GM18867 (cell line): ENCODE data around the gene ADARB2.
"Not testable (repeated sequence)": the region's sequence is repeated elsewhere in the genome, so short reads cannot be mapped to it uniquely, and the experiment has no call there.

Experiments
- ATAC-seq: cut with Tn5 transposase; IDR thresholded peaks from one replicate; pipeline ENCODE4 v1.9.1; 2021; ENCODE audit warnings: mild to moderate bottlenecking, moderate library complexity; ENCODE audit not compliant: unreplicated experiment

ADARB2 gene

GRCh38 chr10:1274111-1274661 lies 463.1 kb downstream of the ADARB2 start:
- no peak for ATAC-seq

GRCh38 chr10:1273372-1274105 lies 463.8 kb downstream of the ADARB2 start:
- ATAC-seq, result no peak

DNA sequence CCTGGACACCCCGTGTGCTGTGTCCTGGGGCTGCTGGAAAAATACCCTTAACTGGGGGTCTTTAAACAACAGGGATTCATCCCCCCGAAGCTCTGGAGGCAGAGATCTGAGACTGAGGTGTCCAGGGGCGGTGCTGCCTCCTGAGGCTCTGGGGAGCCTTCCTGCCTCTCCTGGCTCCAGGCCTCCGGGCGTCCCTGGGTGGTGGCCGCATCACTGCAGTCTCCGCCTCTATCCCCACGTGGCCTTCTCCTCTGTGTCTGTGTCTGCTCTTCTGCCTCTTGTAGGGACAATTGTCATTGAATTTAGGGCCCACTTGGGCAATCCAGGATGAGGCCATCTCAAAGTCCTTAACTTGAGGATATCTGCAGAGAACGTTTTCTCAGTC lies 464.6 kb downstream of the ADARB2 start:
- ATAC-seq, result no peak

DNA sequence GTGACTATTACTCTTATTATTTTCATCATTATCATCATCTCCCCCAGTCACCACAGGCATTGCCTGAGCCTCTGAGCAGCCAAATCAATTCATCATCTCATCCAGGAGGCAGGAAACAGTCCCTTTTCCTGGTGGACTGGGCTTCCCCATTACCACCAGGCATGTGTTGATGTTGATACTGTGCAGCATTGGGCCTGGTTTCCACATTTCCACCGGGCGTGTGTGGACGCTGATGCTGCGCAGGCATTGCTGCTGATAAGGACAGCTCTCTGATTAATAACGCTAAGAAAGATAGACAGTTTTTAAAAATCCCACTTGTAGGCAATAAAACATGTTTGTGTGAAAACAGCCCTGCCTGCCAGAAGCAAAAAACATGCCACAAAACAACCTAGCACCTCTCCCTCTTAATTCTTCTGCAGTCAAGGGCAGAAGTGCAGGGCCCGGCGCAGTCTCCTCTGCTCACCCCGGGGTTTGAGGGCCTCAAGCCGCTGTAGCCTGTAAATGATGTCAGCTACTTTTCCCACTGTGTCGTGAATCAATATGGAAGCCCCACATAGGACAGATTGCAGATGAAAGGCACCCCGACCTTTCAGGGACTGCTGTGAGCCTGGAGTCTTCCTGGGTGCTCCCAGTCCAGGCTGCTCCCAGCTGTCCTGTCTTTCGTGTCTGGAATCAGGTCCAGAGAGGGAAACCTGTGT lies 465.1 kb downstream of the ADARB2 start:
- no peak for ATAC-seq

DNA sequence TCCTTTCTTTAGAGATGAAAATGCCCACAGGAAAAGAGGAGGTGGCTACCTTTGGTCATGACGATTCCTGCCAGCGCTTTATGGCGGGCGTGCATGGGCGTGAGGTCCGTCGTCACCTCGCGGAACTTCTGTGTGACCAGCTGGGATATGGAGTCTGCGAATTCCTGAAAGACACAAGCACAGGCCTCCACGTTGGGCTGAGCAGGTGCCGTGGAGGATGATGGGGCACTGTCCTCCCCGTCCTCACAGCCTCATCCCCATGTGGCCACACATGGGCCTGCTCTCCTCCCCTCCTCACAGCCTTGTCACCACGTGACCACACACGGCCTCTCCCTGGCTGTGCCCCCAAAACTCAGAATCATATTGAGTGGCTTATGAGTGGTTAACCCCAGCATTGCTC lies 466.4 kb downstream of the ADARB2 start:
- no peak for ATAC-seq

- ATAC-seq, result no peak
These were observed 466.8 kb downstream of the ADARB2 start for GRCh38 chr10:1270490-1270889.

DNA sequence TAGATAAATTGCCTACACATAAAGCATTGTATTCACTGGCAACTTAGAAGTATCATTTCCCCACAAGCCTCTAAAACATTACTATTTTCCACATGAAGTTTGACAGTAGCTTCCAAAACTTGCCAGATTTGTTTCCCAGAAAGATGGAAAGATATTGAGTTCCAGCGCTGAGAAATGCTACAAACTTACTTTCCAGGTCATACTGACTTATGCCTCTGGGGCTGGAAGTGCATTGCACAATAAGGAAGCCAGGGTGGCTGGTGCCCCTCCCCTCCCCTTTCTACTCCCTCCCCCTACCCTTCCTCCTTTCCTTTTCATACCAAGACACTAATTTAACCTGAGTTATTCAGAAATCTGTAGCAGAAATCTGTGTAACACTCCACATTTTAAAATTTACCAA lies 468.5 kb downstream of the ADARB2 start:
- no peak for ATAC-seq

DNA sequence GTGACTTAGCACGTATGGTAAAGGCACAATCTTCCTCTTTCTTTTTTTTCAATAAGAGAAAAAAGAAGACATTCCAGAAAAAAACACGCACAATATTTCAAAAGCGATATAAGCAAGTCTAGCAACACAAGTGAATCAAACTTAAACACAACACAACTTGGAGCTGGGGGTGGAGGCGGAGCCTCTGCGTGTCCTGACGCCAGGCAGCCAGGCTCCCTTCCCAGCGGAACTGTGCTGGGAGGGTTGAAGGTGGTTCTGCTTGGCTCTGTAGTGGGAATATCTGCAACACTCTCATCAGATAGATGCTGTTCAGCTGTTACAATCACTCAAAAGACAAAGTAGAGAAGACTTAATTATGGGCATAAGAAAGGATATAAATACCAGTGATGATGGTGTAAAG lies 469.8 kb downstream of the ADARB2 start:
- ATAC-seq, result no peak

DNA sequence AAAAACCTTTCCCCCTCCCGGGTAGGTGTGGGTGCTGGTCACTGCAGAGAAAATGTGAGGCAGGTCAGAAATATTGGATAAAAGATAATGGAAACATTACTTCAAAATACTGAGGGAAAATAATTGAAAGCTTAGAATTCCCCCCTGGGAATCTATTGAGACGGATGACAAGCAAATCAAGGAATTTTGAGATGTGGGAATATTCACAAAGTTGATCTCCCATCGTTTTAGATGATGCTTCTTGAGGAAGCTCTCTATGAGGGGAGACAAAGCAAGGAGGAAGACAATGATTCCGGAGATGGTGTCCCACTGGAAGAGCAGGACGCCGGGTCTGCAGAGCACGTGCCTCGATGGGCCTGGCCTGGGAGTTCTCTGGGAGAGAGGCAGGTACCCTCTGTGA lies 470.2 kb downstream of the ADARB2 start:
- no peak for ATAC-seq

DNA sequence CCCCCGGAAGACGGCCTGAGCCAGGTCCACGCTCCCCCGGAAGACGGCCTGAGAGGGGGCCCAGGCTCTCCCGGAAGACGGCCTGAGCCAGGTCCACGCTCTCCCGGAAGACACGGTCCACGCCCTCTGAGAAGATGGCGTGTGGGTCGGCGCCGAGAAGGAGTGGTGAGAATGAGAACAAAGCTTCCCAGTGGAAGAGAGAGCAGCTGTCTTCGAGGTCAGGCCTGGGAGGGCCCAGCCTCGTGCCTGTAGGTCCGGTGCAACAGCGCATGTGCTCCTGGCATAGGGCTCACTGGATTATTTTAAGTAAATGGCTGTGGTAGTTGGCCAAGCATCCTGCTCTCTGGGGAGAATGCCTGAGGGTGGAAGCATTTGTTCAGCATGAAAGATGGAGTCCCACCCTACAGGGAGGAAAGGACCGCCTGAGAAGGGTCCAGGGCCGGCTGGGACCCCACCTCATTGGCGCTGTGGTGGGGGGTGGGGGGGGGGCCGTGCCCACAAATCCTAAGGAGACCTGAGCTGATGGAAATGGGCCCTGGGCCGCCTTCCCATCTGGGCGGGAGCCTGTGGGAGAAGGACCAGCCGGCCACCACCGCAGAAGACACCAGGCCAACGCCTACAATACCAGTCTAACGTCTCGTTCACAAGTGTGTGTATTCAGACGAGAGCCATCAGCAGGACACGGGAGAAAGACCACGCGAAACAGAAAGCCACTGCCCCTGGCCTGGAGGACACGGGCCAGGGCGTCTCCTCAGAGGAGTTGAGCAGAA lies 471.1 kb downstream of the ADARB2 start:
- no peak for ATAC-seq

GRCh38 chr10:1264001-1264400 lies 473.3 kb downstream of the ADARB2 start:
- no peak for ATAC-seq

DNA sequence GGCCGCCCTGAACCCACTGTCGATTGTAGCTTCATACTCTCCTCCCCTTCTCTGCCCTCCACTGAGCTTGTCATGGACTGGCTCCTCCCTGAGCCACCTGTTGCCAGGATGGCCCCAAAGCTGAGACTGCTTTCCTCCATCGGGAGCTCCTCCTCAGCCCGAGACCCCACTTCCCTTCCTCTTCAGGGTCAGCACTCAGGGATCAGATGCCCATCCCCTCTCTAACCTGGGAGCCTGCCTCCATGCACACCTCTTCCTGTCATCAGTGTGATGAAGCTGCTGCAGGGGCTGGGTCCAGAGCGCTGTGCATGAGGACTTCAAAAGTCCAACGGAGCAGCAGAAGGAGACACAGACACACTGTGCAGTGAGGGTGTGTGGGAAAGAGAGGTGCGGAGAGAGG lies 480.1 kb downstream of the ADARB2 start:
- no peak for ATAC-seq

DNA sequence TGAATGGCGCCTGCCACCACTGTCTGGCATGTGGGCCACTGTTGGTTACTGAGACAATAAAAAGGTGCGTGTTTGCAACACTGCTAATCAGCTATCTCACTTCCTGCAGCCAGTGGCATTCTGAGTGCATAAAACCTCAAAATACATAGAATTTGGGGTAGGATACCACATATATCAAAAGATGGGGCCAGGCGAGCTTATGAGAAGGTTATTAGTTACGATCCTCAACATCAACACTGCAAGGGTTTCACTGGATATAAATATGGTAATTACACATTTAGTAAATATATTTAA lies 480.9 kb downstream of the ADARB2 start:
- no peak for ATAC-seq

- no peak for ATAC-seq
These were observed 481.5 kb downstream of the ADARB2 start for GRCh38 chr10:1255600-1256431.

DNA sequence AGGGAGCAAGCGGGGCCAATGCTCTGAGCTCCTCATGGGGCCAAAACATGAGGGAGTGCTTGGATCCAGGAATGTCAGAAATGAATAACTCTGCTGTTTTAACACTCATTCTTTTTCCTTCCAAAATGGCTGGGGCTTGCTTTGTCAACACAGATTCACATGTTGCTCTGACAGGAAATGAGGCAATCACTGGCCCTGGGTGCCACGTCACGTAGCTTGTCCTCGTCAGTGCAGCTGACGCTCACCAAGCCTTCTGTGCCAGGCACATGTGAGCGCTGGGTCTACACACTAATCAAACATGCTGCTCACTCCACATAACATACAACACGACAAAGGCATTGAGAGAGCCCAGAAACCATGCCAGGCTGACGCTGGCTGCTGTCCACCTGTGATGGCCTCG lies 482.2 kb downstream of the ADARB2 start:
- ATAC-seq, result no peak

DNA sequence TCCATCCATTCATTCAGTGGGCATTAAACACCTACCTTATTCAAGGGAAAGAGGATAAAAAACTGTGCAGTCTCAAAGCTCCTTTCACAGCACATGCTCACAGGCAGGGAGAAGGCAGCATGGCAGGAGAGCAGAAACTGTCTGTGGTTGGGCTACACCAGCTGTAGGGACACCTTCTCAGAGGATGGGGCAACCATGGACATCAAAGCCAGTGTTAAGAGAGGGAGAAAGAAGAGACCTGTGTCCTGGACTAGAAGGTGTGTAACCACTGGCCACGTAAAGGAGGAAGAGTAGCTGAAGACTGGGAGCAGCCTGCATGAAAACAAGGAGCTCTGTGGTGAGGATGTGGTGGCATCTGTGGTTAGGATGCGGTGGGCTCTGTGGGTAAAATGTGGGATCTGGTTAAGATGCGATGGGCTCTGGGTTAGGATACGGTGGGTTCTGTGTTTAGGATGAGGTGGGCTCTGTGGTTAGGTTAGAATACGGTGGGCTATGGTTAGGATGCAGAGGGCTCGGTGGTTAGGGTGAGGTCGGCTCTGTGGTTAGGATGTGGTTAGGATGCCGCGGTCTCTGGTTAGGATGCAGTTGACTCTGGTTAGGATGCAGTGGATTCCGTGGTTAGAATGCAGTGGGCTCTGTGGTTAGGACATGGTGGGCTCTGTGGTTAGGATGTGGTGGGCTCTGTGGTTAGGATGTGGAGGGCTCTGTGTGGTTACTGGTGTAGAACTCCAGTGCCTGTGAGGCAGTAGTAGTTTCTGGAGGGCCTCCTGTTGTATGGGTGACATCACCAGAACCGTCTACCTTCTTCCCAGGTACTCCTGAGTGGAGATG lies 483.6 kb downstream of the ADARB2 start:
- ATAC-seq, result no peak

- no peak for ATAC-seq
These were observed 485.6 kb downstream of the ADARB2 start for GRCh38 chr10:1251769-1252168.

GRCh38 chr10:1249142-1249920 lies 488.0 kb downstream of the ADARB2 start:
- no peak for ATAC-seq

GRCh38 chr10:1248262-1248630 lies 489.1 kb downstream of the ADARB2 start:
- ATAC-seq, result not testable (repeated sequence)
